Stimulated activated CD4-positive, alpha-beta T cell treated with anti-CD3 and anti-CD28 coated beads, Interleukin-2, amount 100 ng/mL, for 48 hours (primary cell): Measurements from ENCODE around the gene RAX2.

Experiments used
- DNase-seq, 2 donors: peaks; one replicate each; pipeline ENCODE4 v3.0.0-alpha.2; 2020

The RAX2 gene

GRCh38 chr19:3800996-3801395, 29.0 kb upstream of the RAX2 start:
- no peak for DNase-seq

GRCh38 chr19:3798137-3798536, 26.1 kb upstream of the RAX2 start:
- no peak for DNase-seq

GRCh38 chr19:3796358-3796757, 24.3 kb upstream of the RAX2 start:
- DNase-seq: no peak

- no peak for DNase-seq
Observed at GRCh38 chr19:3793799-3794198, 21.8 kb upstream of the RAX2 start.

- DNase-seq: no peak
Observed at GRCh38 chr19:3792114-3792513, 20.1 kb upstream of the RAX2 start.

GRCh38 chr19:3790941-3791340, 18.9 kb upstream of the RAX2 start:
- DNase-seq: no peak

GRCh38 chr19:3790209-3790734, 18.2 kb upstream of the RAX2 start:
- DNase-seq: no peak

- DNase-seq: no peak
Observed at GRCh38 chr19:3788996-3789778, 17.2 kb upstream of the RAX2 start.

- DNase-seq: peak in 1 of 2 donors; percentile 34
Observed at GRCh38 chr19:3785938-3786824, 14.2 kb upstream of the RAX2 start, which contains the start of gene MATK. Gene MATK (minus strand): TSS chr19:3786381. CDS start chr19:3785135, 1,246 bp downstream.

- peak in 1 of 2 donors; percentile 17 for DNase-seq
Observed at GRCh38 chr19:3785451-3785937, 13.5 kb upstream of the RAX2 start.

- no peak for DNase-seq
Observed at GRCh38 chr19:3784607-3785450, 12.8 kb upstream of the RAX2 start.

- peak; percentile 25 to 36 for DNase-seq
Observed at GRCh38 chr19:3783660-3784584, 11.9 kb upstream of the RAX2 start.

GRCh38 chr19:3782903-3783302, 10.9 kb upstream of the RAX2 start:
- no peak for DNase-seq

GRCh38 chr19:3782330-3782729, 10.3 kb upstream of the RAX2 start:
- DNase-seq: no peak

GRCh38 chr19:3781603-3782002, 9.6 kb upstream of the RAX2 start:
- no peak for DNase-seq

GRCh38 chr19:3780786-3781304, 8.8 kb upstream of the RAX2 start:
- DNase-seq: no peak

- no peak for DNase-seq
Observed at GRCh38 chr19:3778899-3779723, 7.1 kb upstream of the RAX2 start.

GRCh38 chr19:3778104-3778867, 6.3 kb upstream of the RAX2 start:
- no peak for DNase-seq

GRCh38 chr19:3776479-3777040, 4.5 kb upstream of the RAX2 start:
- no peak for DNase-seq
